Stimulated activated CD8-positive, alpha-beta memory T cell treated with anti-CD3 and anti-CD28 coated beads, Interleukin-7, amount 100 ng/mL, for 1 hour (primary cell): ENCODE data around the gene MKLN1.
"Not testable (repeated sequence)": the region's sequence is repeated elsewhere in the genome, so short reads cannot be mapped to it uniquely, and the experiment has no call there.

Experiments
- DNase-seq, 2 donors: peaks; one replicate each; pipeline ENCODE4 v3.0.0-alpha.2; 2020; ENCODE audit warnings: low read depth in 2 of 2

MKLN1 gene

DNA sequence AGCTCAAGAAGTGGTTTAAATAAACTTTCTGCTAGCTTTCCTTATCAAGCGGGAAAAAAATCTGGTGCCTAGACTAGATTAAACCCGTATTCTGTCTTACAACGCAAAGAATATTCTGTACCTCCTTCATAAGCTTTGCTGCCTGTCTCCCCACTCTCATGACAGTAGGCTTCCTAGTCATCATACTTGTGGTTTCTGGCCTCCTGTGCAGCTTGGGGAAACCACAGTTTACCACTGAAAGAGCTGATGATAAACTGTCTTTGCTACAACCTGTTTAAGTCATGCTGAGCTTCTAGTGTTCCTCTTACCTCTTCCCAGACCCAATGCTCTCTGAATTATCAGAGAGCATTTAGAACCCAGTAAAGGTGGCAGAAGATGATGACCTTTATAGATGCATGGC, 173.7 kb downstream of the MKLN1 start:
- DNase-seq, result no peak

DNA sequence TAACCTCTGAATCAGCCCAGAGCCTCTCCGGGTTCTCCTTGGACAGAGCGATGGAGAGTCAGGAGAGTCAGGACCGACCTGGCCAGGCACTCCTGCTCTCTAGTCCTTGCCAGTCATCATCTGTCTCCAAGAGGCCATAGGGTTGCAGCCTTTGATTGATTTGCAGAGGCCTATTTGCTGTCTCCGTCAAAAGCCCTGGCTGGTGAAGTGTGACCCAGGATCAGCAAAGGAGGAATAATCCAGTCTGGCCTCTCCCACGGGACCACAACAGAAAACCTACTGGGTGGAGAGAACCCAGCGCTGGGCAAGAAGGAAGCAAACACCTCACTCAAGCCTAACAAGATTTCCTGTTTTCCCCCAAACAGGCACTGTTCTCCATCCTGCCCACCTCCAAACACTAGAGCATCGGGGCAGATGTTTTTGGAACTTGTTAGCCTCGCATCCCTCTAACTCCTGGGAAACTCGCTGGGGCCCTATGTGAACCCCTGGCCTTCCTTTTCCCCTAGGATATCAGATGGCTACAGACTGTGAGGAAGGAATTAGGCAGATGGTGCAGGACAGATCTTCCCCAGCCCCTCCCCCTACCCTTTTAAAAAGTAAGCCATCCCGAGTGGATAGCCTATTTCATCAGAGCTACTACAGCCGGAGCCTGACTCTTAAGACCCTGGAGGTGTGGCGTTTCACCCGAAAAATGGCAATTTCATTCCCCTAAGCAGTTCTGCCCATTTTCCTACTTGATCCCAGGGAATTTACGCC, 174.4 kb downstream of the MKLN1 start:
- DNase-seq, result no peak

DNA sequence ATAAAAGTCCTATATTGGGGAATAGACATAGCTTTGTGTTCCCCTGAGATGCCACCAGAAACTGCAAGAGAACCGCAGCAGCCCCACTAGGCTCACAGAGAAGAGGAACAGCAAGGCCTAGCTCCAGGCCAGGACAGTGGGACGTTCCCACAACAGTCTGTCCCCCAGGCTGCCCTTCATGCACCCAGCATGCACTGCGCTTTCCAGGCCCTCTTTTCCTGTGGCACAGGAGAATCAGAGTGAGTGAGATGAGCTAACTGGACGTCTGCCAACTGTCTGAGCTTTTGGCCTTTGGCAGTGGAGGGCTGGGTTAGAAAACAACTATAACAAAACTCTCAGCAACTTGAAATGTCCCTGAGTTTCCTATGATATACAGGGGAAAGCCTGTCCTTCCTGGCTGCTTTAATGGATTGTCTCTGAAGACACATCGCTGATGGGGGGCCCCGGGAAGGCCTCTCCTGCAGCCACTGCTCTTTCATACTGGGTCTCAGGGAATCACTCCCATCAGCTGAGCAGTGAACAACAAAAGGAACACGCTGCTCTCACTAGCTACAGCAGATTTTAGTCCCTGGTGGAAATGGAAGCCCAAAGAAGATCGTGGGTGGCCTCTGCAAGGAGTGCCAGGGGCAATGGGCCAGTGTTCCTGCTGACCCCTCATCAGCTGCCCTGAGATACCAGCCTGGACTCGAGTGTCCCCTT, 175.3 kb downstream of the MKLN1 start:
- DNase-seq, result no peak

DNA sequence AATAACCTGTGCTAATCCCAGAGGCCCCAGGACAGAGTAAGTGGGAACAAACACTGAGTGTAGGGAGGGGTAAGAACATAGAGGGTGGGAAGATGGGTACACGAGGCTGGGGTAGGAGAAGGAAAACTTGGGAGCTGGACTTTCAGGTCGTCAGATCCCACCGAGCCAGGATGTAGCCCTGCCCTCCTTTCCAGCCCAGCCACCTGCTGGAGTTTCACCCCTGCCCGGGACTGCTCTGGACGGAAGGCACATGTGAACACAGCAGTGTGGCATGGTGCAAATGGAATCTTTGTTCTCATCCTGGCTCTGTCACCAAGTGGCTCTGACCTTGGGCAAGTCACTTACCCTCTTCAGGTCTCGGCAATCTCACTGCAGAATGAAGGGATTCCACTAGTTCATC, 176.0 kb downstream of the MKLN1 start:
- DNase-seq, result no peak

DNA sequence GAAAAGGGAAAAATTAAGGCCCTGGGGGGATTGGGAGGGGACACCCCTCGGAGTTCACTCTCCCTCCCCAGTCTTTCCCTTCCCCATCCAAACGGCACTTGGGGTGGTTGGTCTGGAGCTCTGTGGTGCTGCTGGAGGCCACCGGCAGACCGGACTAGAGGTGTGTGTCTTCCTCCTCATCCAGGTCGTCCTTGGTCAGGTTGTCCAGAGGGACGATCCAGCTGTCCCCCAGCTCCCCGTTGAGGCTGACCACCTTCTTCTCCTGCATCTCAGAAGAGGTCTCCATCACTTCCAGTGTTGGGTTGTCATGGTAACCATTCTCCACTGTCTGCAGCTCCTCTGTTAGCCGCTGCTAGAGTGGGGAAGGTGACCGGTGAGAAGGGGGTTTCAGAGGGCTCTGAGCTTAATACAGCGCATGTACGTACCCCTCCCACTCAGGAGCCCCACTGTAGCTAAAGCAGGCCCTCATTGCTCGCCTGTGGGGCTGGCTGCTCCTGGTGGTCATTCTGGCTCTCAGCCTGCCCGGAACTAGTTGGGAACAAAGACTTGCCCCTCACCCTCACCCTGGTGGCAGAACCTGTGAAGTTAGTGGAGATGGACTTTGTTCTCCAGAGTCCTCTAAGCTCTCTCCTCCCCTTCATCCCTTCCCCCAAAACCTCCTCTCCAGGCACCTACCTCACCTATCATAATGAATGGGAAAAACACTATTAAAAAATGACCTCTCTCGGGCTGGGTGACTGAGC, 176.7 kb downstream of the MKLN1 start:
- DNase-seq, result no peak

DNA sequence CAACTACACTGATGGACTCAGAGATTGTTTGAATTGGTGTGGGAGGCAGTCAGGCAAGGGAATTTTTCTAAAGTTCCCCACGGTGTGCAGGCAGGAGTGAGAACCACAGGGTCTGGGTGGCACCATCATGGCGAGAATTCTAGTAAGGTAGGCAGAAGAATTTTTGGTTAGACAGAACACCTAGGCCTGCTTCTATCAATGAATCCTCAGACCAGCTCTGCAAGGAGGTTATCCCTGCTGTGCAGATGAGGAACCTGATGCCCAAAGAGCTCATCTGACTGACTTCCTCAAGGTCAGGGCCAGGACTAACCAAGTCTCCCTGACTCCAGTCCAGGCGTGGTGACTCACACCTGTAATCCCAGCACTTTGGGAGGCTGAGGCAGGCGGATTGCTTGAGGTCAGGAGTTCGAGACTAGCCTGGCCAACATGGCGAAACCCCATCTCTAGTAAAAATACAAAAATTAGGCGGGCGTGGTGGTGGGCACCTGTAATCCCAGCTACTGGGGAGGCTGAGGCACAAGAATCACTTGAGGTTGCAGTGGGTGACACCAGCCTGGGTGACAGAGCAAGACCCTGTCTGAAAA, 177.5 kb downstream of the MKLN1 start:
- not testable (repeated sequence) for DNase-seq

DNA sequence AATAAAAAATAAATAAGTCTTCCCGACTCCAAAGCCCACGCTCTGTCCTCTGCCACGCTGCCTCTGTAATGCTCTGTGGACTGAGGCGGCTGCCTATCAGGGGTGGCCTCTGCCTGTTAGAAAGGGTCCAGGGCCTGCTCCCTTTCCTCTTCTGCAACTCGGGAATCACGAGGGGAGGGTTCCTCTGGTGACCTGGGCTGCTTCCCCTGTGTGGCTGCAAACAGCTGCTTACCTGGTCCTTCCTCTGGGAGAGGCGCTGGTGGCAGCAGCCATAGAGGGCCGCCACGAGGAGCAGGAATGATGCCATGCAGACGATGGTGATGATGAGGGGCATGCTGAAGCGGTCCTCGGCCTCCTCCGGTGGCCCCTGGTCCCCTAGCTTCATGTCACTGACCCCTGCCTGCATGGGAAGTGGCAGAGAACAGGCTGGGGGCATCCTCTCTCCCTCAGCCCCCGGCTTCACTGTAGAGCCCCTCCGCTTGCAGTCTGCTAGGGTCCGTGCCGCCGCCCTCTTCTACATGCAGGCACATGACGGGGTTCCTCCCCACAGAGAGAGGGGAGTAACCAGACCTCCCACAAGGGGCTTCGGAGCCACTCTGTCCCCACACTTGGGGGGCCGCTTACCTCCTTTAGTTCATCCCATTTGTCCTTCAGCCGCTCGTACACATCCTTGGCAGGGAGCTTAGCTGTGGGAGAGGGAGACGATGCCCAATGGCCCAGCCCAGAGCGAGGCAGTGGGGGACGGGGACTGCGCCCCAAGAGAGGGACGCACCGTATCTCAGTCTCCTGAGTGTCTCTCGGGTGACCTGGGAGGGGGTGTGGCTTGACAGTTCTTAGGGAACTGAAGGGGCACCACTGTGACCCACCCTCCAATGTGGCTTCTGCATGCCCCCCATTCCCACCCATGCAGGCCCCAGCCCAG, 178.2 kb downstream of the MKLN1 start:
- no peak for DNase-seq

DNA sequence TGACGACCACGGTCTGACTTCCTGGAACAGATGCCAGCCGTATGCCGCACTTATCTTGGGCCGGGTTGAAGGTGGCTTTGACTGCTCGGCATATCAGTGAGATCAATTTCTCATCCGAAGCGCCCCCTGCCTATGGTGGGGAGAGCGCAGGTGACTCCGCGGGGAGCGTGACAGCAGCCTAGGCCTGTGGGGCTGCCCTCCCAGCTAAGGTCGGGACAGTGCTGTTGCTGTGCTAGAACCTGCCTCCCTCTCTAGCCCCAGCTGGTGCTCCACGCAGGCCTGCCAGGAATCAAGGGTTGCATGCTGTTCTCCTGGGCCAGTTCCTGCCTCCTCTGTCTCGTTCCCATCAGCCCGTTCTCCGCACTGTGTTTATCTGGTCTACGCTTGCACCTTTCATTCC, 178.9 kb downstream of the MKLN1 start:
- no peak for DNase-seq

DNA sequence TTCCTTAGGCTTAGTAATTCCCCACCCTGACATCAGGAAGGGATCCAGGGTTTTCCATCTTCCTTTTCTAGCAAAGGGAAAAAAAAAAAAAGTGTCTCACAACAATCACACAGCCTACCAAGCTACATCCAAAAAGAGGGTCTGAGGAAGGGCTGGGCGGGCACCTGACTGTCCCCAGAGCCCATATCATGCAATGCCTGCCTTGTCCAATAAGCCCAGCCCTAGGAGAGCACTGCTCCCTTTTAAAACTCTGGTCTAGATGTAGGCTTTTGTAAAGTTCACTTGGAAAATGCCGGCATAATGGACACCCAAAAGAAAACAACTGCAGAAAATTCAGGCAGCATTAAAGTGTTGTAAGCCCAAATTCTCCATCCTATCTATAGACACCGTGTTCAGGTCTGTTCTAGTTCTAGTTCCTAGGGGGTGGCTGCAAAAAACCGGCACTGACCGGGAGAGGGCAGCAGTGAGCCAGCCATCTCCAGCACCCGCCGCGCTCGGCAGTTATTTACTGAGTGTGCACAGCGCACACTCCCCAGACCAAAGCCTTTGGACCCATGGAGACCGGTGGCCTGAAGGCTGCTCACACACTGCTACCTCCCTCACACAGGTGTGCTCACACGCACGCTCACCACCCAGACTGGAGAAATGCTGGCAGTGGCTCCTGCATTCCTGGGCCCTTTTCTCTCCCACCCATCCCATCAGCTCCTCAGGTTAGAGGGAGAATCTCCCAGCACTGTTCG, 180.1 kb downstream of the MKLN1 start:
- DNase-seq, result peak; percentile 60 to 68

DNA sequence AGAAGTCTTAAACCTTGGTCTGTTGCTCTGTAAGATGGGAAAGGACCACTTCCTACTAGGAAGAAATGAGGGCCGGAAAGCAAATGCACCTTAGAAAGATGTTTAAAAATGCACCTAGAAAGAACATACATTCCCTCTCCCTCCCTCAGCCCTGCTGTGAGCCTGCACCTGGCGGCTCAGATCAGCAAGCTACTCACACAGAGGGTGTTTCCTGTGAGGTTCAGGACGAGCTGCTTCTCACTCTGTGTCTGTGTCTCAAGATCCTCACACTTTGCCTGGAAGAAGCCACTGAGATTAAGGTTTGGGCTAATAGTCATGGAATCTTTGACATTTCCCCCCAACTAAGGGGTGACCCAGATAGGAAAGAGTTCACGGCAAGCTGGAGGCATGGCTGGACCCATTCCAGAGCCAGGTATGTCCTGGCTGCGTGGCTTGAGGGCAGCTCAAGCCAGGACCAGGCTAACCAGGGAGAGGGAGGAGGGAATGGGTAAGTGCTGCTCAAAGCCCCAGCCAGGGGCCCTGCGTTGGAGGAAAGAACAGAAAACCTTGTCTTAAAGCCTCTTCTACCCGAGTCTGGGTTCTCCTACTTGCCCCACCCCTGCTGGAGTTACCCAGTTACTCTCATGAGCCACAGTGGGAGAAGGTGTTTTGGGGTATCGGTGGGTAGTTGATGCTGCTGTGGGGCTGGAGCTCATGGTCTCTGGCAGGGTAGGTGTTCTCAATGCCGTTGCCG, 181.2 kb downstream of the MKLN1 start:
- no peak for DNase-seq

DNA sequence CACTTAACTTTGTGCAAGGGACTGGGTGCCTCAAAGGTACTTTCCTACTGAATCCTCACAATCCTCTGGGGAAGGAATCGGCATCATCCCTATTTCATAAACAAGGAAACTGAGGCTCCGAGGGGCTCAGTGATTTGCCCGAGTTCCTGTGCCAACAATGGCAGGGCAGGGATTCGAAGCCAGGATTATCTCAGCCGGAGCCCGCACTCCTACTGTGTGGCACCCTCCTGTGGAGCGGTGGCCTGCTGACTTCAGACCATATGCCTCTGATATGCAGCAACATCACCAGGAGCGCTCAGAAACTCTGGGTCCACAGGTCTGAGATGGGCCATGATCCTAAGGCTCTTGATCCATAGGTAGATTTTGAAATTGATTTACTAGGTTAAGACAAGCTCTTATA, 182.1 kb downstream of the MKLN1 start:
- DNase-seq, result no peak

DNA sequence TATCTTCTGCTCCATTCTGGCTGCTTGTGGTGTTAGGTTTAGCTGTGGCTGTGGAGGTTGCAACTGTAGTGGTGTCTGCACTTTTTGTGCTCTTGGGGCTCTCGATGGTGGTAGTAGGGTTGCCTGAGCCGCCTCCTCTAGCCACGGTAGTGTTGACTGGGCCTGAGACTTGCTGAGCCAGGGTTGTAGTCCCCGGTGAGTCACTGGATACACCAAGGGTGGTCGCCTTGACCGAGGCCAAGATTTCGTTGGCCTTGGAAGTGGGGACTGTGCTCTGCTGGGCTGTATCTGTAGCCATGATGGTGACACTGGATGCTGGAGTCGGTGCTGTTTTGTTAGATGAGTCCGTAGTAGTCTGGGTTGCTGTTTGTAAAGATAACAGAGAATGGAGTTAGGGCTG, 183.4 kb downstream of the MKLN1 start:
- no peak for DNase-seq

DNA sequence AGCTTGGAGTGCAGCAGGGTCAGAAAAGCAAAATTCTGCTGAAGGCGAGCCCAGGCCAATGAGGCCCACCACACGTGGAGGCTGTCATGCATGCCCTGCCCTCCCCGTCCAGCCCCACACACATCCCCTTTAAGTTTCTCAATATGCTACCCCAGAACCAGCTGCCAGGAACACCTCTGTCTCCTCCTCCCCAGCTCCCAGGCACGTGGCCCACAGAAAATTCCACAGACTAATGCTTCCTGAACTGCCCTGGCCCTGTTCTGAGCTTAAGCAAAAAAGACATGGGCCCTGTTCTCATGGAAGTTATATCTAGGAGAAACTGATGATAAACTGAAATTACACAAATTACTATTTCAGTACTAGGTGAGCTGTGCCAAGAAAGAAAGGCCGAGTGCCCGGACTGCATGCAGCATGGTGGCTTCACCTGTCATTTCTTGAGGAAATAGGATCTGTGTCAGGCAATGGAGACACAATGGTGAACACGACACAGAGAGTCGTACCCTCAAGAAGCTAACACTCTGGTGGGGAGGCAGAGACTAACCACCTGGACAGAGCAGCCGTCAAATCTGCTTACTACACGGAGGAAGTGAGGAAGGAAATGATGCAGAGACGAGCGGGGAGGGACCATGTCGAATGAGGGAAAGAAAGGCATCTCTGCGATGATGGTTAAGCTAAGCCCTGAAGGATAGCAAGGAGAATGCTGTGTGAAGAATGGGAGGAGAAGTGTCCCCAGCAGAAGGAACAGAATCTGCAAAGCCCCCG, 184.3 kb downstream of the MKLN1 start:
- DNase-seq, result no peak

DNA sequence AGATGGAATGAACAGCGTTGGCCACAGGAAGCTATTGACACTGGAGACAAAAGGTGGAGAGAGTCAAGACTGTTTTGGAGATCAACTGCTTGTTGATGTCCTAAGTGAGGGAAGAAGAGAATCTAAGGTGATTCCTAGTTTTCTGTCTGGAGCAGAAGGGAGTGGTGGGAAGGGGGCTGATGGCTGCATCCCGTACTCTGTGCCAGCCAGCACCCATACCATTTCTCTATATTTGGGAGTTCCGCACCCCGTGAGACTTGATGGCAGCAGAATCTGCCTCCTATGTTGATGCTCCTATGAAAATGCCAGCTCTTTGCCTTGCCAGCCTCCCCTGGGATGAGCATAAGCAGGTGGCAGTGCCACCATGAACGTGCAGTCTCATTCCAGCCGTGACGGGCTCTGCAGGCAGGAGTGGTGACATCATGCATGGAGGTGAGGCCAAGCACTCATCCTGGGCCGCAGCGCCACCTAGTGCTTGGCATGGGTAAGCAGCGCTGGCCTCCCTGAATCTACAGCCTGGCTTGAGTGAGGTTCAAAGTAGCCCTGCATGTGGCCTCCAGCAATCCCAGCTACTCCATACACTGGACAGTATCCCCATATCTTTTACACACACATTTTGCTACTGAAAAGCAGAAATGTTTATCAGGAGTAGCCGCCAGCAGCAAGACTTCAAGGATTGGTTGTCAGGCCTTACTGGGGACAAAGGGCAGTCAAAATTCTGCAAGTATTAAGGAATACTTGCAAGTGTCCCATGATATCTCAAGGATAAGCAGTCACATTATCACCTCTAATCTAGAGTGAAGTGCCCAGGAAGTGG, 185.8 kb downstream of the MKLN1 start:
- DNase-seq, result peak; percentile 34 to 53

DNA sequence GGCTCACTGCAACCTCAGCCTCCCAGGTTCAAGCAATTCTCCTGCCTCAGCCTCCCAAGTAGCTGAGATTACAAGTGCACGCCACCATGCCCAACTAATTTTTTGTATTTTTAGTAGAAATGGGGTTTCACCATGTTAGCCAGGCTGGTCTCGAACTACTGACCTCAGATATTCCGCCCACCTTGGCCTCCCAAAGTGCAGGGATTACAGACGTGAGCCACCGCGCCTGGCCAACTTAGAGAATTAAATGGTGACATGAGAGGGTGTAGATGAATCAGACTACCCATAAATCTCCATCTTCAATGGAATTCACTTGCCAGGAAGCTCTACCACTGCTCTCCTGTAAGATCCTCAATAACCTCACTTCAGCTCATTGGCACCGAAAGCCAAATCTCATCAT, 187.8 kb downstream of the MKLN1 start:
- not testable (repeated sequence) for DNase-seq

DNA sequence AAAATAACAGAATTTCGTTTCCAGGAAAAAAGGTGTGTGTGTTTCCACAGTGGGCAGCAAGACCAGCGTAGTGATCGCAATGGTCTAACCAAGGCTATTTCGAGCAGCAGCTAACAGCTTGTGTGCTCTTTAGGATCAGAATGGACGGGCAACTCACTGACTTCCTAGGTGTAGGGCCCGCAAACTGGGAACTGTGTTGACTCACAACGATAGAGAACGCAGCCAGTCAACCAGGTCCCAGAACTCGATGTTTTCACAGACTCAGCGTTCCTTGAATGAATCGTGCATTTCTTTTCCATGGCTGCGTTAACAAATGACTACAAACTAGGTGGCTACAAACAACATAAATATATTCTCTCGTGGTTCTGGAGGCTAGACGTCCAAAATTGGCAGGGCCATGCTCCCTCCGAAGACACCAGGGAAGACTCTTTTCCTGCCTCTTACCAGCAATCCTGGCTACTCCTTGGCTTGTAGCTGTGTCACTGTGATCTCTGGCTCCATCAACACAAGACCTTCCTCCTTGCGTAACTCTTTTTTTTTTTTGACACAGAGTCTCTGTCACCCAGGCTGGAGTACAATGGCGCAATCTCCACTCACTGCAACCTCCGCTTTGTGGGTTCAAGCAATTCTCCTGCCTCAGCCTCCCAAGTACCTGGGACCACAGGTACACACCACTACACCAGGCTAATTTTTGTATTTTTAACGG, 189.7 kb downstream of the MKLN1 start:
- no peak for DNase-seq

DNA sequence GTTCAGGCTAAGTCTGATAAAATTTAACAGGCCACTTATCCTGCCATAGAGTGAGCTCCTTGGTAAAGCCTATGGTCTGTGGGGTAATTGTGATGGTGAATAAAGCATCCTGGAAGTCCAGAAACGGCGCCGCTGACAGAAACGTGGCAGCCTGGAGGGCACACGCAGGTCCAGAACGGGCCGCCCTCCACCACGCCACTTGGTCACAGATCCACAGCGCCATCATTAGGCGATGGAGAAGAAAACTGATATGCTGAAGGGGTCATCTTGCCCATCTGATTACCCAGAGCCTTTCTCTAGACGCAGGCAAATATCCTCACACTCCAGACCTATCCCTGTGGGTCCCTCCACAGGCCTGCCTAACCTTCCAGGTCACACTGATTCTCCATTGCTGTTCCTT, 190.9 kb downstream of the MKLN1 start:
- DNase-seq, result no peak
